ENCODE measurements around the gene FOXP4. TPM values are rescaled to one million over a fixed set of nuclear protein-coding genes. Genes with fewer than 3 reads are reported as not detected.

Gene FOXP4
- total RNA-seq, 3 donors from 2014 or later (not counting 1 experiment from before 2014, with no cell fraction given) = 11.2 to 21.1 (median 14.7) TPM

- Mint-ChIP-seq H3K4me3 (no peak overlapping the region), H3K27ac (no peak overlapping the region), H3K4me1 (peaks cover 0 to 10% of the 10 kb centered on the region in 2 donors), H3K36me3 (no peaks in the 10 kb centered on the region), H3K9me3 (no peaks in the 10 kb centered on the region), H3K27me3 (ENCODE audit: low read depth in 2 of 2) (peaks cover 41 to 57% of the 10 kb centered on the region in 2 donors)
- Histone ChIP-seq H3K4me3 (ENCODE audit: low read length) (no peak overlapping the region), H3K9me3 (ENCODE audit: control insufficient read depth, insufficient read depth, low read length) (no peaks in the 10 kb centered on the region), H3K36me3 (ENCODE audit: control insufficient read depth, insufficient read depth, low read length) (no peaks in the 10 kb centered on the region), H3K4me1 (ENCODE audit: control insufficient read depth, insufficient read depth, low read length) (peaks cover 12% of the 10 kb centered on the region), H3K27me3 (ENCODE audit: control insufficient read depth, insufficient read depth, low read length) (peaks cover 25% of the 10 kb centered on the region), H3K27ac (ENCODE audit: low read length) (no peak overlapping the region)
- ATAC-seq (no peak), DNase-seq (no peak)
- no peak for TF ChIP-seq CTCF (IDR thresholded peaks at IDR 0.05)
- WGBS (ENCODE audit: insufficient coverage) = 92% methylated on average over 7 of the region's 7 CpGs
- intact Hi-C loops (cut with micrococcal nuclease) = no loop called here
These were observed 94.2 kb downstream of the FOXP4 start for GRCh38 chr6:41640426-41640825.

GRCh38 chr6:41641352-41641925, 95.3 kb downstream of the FOXP4 start:
- H3K4me1 ChIP-seq (ENCODE audit: control insufficient read depth, insufficient read depth, low read length) = peaks cover 10% of the 10 kb centered on the region
- no peak overlapping the region for H3K4me3 Mint-ChIP-seq
- peaks cover 36 to 58% of the 10 kb centered on the region in 2 donors for H3K27me3 Mint-ChIP-seq (ENCODE audit: low read depth in 2 of 2)
- H3K36me3 ChIP-seq (ENCODE audit: control insufficient read depth, insufficient read depth, low read length) = no peaks in the 10 kb centered on the region
- no peaks in the 10 kb centered on the region for H3K36me3 Mint-ChIP-seq
- no peak overlapping the region for H3K4me3 ChIP-seq (ENCODE audit: low read length)
- no peak for DNase-seq
- intact Hi-C loops (cut with micrococcal nuclease) = no loop called here
- H3K27ac ChIP-seq (ENCODE audit: low read length) = no peak overlapping the region
- no peaks in the 10 kb centered on the region for H3K9me3 Mint-ChIP-seq
- 83% methylated on average over 9 of the region's 9 CpGs for WGBS (ENCODE audit: insufficient coverage)
- TF ChIP-seq CTCF (IDR thresholded peaks at IDR 0.05) = no peak
- H3K9me3 ChIP-seq (ENCODE audit: control insufficient read depth, insufficient read depth, low read length) = no peaks in the 10 kb centered on the region
- peaks cover 25% of the 10 kb centered on the region for H3K27me3 ChIP-seq (ENCODE audit: control insufficient read depth, insufficient read depth, low read length)
- no peak overlapping the region for H3K27ac Mint-ChIP-seq
- no peak for ATAC-seq
- peaks cover 0 to 9% of the 10 kb centered on the region in 2 donors for H3K4me1 Mint-ChIP-seq

- H3K4me1 Mint-ChIP-seq = peaks cover 0 to 9% of the 10 kb centered on the region in 2 donors
- no peaks in the 10 kb centered on the region for H3K36me3 Mint-ChIP-seq
- Histone ChIP-seq H3K36me3 (ENCODE audit: control insufficient read depth, insufficient read depth, low read length) (no peaks in the 10 kb centered on the region), H3K4me1 (ENCODE audit: control insufficient read depth, insufficient read depth, low read length) (peaks cover 8% of the 10 kb centered on the region), H3K27me3 (ENCODE audit: control insufficient read depth, insufficient read depth, low read length) (peaks cover 19% of the 10 kb centered on the region), H3K27ac (ENCODE audit: low read length) (no peak overlapping the region), H3K4me3 (ENCODE audit: low read length) (no peak overlapping the region), H3K9me3 (ENCODE audit: control insufficient read depth, insufficient read depth, low read length) (no peaks in the 10 kb centered on the region)
- H3K27me3 Mint-ChIP-seq (ENCODE audit: low read depth in 2 of 2) = peaks cover 32 to 54% of the 10 kb centered on the region in 2 donors
- no peaks in the 10 kb centered on the region for H3K9me3 Mint-ChIP-seq
- ATAC-seq (no peak), DNase-seq (no peak)
- no peak for TF ChIP-seq CTCF (IDR thresholded peaks at IDR 0.05)
- no peak overlapping the region for H3K4me3 Mint-ChIP-seq
- intact Hi-C loops (cut with micrococcal nuclease) = no loop called here
- 74% methylated on average over 11 of the region's 11 CpGs for WGBS (ENCODE audit: insufficient coverage)
- no peak overlapping the region for H3K27ac Mint-ChIP-seq
These were observed 96.1 kb downstream of the FOXP4 start for GRCh38 chr6:41642090-41642959.
